Measurements from ENCODE around the gene RALGAPA2. TPM values are rescaled to one million over a fixed set of nuclear protein-coding genes. Genes with fewer than 3 reads are reported as not detected.

The RALGAPA2 gene
- total and polyA plus RNA-seq, 2 donors (not counting 1 experiment from before 2014, with no cell fraction given): 1.2 to 7.6 TPM

DNA sequence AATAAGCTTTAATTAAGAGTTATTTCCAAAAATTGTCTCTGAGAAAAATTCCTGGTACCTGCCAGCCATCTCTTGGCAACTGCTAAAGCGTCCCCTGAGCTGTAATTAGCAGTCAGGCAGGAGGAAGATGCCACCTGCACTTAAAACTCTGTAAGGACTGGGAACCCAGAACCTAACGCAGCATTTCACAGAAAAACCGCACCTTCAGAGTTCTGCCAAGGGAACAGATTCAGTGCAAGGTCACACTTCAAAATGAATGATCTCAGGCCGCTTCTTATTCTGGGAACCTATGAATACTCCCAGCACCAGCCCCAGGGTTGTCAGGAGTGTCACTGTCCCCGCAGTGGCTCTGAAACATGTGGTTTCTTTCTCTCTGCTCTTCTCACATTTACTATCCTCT, 307.8 kb downstream of the RALGAPA2 start:
- Histone ChIP-seq H4K20me1 (ENCODE audit: control insufficient read depth, extremely low read depth, insufficient read depth, low read length) (no peaks in the 10 kb centered on the region), H3K36me3 (ENCODE audit: control insufficient read depth, insufficient read depth, low read length) (no peaks in the 10 kb centered on the region), H3K9ac (ENCODE audit: insufficient read depth, low read length) (no peak overlapping the region), H3K9me3 (ENCODE audit: control insufficient read depth, insufficient read depth, low read depth, low read length) (no peaks in the 10 kb centered on the region), H3K4me2 (ENCODE audit: extremely low read depth, insufficient read depth, low read length) (no peak overlapping the region), H3K27me3 (ENCODE audit: control insufficient read depth, insufficient read depth, low read length) (no peaks in the 10 kb centered on the region), H3K4me3 (replicated peaks in 1 of 4; ENCODE audit: control extremely low read depth in 1 of 4, insufficient read depth in 1 of 4, low read depth in 3 of 4, low read length in 4 of 4) (no peak overlapping the region), H3K79me2 (ENCODE audit: control insufficient read depth, insufficient read depth, low read length) (no peaks in the 10 kb centered on the region), H2AFZ (ENCODE audit: low read length) (no peak overlapping the region), H3K4me1 (ENCODE audit: control insufficient read depth, extremely low read depth, insufficient read depth, low read length) (no peaks in the 10 kb centered on the region), H3K27ac (ENCODE audit: insufficient read depth, low read length) (no peak overlapping the region)
- TF ChIP-seq, protein P1, sequence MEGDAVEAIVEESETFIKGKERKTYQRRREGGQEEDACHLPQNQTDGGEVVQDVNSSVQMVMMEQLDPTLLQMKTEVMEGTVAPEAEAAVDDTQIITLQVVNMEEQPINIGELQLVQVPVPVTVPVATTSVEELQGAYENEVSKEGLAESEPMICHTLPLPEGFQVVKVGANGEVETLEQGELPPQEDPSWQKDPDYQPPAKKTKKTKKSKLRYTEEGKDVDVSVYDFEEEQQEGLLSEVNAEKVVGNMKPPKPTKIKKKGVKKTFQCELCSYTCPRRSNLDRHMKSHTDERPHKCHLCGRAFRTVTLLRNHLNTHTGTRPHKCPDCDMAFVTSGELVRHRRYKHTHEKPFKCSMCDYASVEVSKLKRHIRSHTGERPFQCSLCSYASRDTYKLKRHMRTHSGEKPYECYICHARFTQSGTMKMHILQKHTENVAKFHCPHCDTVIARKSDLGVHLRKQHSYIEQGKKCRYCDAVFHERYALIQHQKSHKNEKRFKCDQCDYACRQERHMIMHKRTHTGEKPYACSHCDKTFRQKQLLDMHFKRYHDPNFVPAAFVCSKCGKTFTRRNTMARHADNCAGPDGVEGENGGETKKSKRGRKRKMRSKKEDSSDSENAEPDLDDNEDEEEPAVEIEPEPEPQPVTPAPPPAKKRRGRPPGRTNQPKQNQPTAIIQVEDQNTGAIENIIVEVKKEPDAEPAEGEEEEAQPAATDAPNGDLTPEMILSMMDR (conservative IDR thresholded peaks at IDR 0.05 in 1 of 2, IDR thresholded peaks at IDR 0.05 in 1 of 2; ENCODE audit: low read depth in 1 of 2, low read length in 2 of 2): no peak
- TF ChIP-seq EZH2 (IDR thresholded peaks at IDR 0.05; ENCODE audit: low read length, missing control alignments): no peak
- no peak for DNase-seq (ENCODE audit: low read depth in 2 of 2)

DNA sequence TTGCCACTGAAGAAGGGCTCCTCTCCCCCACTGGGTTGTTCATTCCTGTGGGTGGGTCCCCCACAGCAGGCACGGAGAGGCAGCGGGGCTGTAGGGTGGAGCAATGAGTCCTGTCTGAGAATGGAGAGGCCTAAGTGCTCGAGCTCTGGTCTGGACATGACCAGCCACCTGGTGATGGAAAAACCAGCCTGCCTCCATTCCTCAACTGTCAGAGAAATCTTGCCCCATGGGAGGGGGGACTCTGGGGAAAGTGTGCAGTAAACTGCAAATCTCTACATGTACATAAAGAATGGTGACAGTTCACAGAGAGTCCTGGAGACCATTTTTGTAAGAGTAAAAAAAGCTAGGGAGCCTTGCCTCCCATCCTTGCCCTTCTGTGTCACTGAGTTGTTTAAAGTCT, 310.5 kb downstream of the RALGAPA2 start:
- Histone ChIP-seq H3K9me3 (ENCODE audit: control insufficient read depth, insufficient read depth, low read depth, low read length) (no peaks in the 10 kb centered on the region), H3K4me3 (replicated peaks in 1 of 4; ENCODE audit: control extremely low read depth in 1 of 4, insufficient read depth in 1 of 4, low read depth in 3 of 4, low read length in 4 of 4) (no peak overlapping the region), H3K36me3 (ENCODE audit: control insufficient read depth, insufficient read depth, low read length) (no peaks in the 10 kb centered on the region), H3K27me3 (ENCODE audit: control insufficient read depth, insufficient read depth, low read length) (no peaks in the 10 kb centered on the region), H3K4me2 (ENCODE audit: extremely low read depth, insufficient read depth, low read length) (no peak overlapping the region), H3K9ac (ENCODE audit: insufficient read depth, low read length) (no peak overlapping the region), H3K27ac (ENCODE audit: insufficient read depth, low read length) (no peak overlapping the region), H3K79me2 (ENCODE audit: control insufficient read depth, insufficient read depth, low read length) (no peaks in the 10 kb centered on the region), H4K20me1 (ENCODE audit: control insufficient read depth, extremely low read depth, insufficient read depth, low read length) (no peaks in the 10 kb centered on the region), H3K4me1 (ENCODE audit: control insufficient read depth, extremely low read depth, insufficient read depth, low read length) (no peaks in the 10 kb centered on the region), H2AFZ (ENCODE audit: low read length) (no peak overlapping the region)
- no peak for TF ChIP-seq EZH2 (IDR thresholded peaks at IDR 0.05; ENCODE audit: low read length, missing control alignments)
- TF ChIP-seq, protein P1 (conservative IDR thresholded peaks at IDR 0.05 in 1 of 2, IDR thresholded peaks at IDR 0.05 in 1 of 2; ENCODE audit: low read depth in 1 of 2, low read length in 2 of 2): no peak
- DNase-seq (ENCODE audit: low read depth in 2 of 2): no peak

DNA sequence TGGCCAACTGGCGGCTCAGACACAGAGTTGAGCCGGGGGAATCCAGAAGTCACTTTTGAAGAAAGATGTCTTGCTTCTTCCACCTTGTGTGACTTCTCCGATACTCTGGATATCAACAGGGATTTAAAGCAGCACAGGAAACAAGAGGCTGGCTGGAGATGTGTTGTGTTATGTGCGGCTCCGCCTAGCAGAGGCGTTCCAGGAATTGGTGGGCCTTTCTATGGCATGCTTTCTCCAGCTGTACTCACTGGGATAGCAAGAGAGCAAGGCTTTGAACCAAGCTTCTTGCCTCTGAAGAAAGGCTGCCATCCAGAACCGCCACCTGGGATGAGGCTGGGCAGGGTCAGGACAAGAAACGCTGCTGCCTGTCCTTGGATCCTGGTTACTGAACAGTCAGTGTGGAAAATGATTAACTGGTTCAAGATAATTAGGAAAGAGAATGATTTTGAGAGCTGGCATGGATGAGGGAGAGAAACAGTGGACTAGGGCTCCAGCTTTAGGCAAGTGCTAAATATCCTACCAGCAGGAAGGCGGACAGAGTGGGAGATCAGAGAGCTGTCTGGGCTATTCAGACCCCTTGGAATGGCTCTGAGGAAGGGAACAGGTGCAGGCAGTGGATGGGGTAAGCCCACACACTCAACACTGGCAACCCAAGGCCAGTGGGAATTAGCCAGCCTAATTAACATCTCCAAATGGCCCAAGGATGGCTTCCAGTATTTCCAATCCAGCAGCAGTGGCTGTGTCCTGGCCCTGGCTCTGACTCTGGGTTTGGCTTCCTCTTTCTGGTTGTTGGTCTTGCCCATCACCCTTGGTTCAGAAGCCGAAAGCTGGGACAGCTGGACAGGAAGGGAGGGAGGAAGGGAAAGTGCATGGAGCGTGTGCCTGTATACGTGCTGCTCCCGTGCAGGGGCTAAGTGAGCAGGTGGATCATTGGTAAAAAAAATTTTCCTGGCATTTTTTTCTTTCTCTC, 312.6 kb downstream of the RALGAPA2 start:
- Histone ChIP-seq H3K27ac (ENCODE audit: insufficient read depth, low read length) (no peak overlapping the region), H3K4me3 (replicated peaks in 1 of 4; ENCODE audit: control extremely low read depth in 1 of 4, insufficient read depth in 1 of 4, low read depth in 3 of 4, low read length in 4 of 4) (no peak overlapping the region), H3K27me3 (ENCODE audit: control insufficient read depth, insufficient read depth, low read length) (no peaks in the 10 kb centered on the region), H3K79me2 (ENCODE audit: control insufficient read depth, insufficient read depth, low read length) (no peaks in the 10 kb centered on the region), H2AFZ (ENCODE audit: low read length) (no peak overlapping the region), H3K4me2 (ENCODE audit: extremely low read depth, insufficient read depth, low read length) (no peak overlapping the region), H3K4me1 (ENCODE audit: control insufficient read depth, extremely low read depth, insufficient read depth, low read length) (no peaks in the 10 kb centered on the region), H3K36me3 (ENCODE audit: control insufficient read depth, insufficient read depth, low read length) (no peaks in the 10 kb centered on the region), H3K9me3 (ENCODE audit: control insufficient read depth, insufficient read depth, low read depth, low read length) (no peaks in the 10 kb centered on the region), H3K9ac (ENCODE audit: insufficient read depth, low read length) (no peak overlapping the region), H4K20me1 (ENCODE audit: control insufficient read depth, extremely low read depth, insufficient read depth, low read length) (no peaks in the 10 kb centered on the region)
- DNase-seq (ENCODE audit: low read depth in 2 of 2): no peak
- no peak for TF ChIP-seq EZH2 (IDR thresholded peaks at IDR 0.05; ENCODE audit: low read length, missing control alignments)
- TF ChIP-seq, protein P1 (conservative IDR thresholded peaks at IDR 0.05 in 1 of 2, IDR thresholded peaks at IDR 0.05 in 1 of 2; ENCODE audit: low read depth in 1 of 2, low read length in 2 of 2): no peak
